Embryonic facial prominence (tissue), 1 donor: ENCODE data around the gene RPTOR.

ENCODE experiments used
- DNase-seq: peaks from one replicate; pipeline ENCODE4 v3.0.0-alpha.2; 2016; ENCODE audit errors: extremely low spot score

Gene RPTOR

GRCh38 chr17:80910043-80910442 is 365.4 kb downstream of the RPTOR start:
- DNase-seq = no peak

- no peak for DNase-seq
Observed at GRCh38 chr17:80912476-80912875, 367.8 kb downstream of the RPTOR start.

GRCh38 chr17:80913928-80914821 is 369.5 kb downstream of the RPTOR start:
- no peak for DNase-seq

GRCh38 chr17:80916246-80916645 is 371.6 kb downstream of the RPTOR start:
- DNase-seq = no peak

- no peak for DNase-seq
Observed at GRCh38 chr17:80917716-80918560, 373.3 kb downstream of the RPTOR start.

- DNase-seq = no peak
Observed at GRCh38 chr17:80918731-80919130, 374.1 kb downstream of the RPTOR start.

GRCh38 chr17:80919331-80920311 is 375.0 kb downstream of the RPTOR start:
- no peak for DNase-seq

GRCh38 chr17:80920441-80920840 is 375.8 kb downstream of the RPTOR start:
- no peak for DNase-seq

- DNase-seq = no peak
Observed at GRCh38 chr17:80921159-80921558, 376.5 kb downstream of the RPTOR start.

GRCh38 chr17:80921741-80922579 is 377.3 kb downstream of the RPTOR start:
- no peak for DNase-seq

GRCh38 chr17:80922580-80923160 is 378.0 kb downstream of the RPTOR start:
- no peak for DNase-seq

GRCh38 chr17:80923211-80924110 is 378.8 kb downstream of the RPTOR start:
- no peak for DNase-seq

GRCh38 chr17:80924111-80924806 is 379.6 kb downstream of the RPTOR start:
- DNase-seq = no peak

- no peak for DNase-seq
Observed at GRCh38 chr17:80924807-80925610, 380.4 kb downstream of the RPTOR start.

GRCh38 chr17:80925688-80926335 is 381.2 kb downstream of the RPTOR start:
- DNase-seq = no peak

- DNase-seq = no peak
Observed at GRCh38 chr17:80926591-80927250, 382.1 kb downstream of the RPTOR start.

- DNase-seq = no peak
Observed at GRCh38 chr17:80927791-80928216, 383.2 kb downstream of the RPTOR start.
